HG02678 (cell line): ENCODE results near the gene APOA4.
"Not testable (repeated sequence)": the region's sequence is repeated elsewhere in the genome, so short reads cannot be mapped to it uniquely, and the experiment has no call there.

ENCODE experiments used
- ATAC-seq: cut with Tn5 transposase; IDR thresholded peaks from one replicate; pipeline ENCODE4 v1.9.1; 2021; ENCODE audit warnings: mild to moderate bottlenecking, moderate library complexity; ENCODE audit not compliant: unreplicated experiment

Gene APOA4

DNA sequence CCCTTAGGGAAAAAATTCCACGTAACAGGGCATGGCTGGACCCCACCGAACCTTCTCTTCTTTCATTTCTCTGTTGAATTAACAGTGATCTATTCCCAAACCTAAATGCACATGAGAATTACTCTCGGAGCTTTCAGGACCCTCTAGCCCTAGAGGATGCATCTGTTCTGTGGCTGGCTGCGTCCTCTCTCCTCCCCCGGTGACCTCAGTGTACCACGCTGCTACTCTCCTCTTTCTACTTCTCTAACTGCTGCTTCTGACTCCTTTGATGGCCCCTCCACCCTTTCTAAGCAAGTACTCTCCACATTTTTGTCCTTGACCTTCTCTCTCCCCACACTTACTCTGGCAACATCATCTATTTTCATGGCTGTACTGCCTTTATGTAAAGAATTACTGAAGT lies 26.4 kb upstream of the APOA4 start:
- ATAC-seq, result no peak

GRCh38 chr11:116849060-116849459 lies 26.0 kb upstream of the APOA4 start:
- no peak for ATAC-seq

GRCh38 chr11:116847612-116848011 lies 24.5 kb upstream of the APOA4 start:
- ATAC-seq, result no peak

DNA sequence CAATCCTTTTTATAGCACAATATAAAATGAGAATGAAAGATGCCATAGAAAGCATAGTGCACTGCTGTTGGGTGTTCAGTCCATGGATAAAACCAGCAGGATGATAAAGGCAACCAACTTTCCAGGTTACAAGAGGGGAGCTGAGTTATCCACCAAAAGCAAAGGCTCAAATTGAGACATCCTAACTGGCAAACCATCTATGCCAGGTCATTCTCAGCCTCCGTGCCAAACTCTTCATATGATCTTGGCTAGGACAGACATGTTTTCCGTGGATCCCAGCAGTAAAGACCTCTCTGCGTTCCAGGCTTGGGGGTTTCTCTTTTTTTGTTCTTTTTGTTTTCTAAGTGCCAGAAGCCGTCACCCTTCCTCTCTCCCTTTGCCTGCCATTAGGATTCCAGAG lies 21.6 kb upstream of the APOA4 start:
- ATAC-seq, result no peak

DNA sequence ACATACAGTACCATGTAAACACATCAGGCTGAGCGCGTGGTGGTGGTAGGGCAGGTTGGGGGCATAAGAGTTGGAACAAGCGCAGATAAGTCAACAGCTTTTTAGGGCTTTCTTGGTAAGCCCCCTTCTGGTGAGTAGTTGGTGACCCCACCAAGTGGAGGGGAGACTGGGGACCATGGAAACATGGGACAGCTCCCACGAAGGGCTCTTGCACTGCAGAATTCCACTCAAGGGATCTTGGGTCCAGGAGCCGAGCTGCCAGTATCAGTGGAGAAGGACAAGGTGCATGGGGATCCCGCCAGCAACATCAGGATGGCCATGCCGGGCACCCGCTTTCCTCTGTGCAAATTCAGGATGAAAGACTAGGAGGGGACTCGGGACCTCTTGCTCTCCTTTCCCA lies 20.6 kb upstream of the APOA4 start:
- no peak for ATAC-seq

DNA sequence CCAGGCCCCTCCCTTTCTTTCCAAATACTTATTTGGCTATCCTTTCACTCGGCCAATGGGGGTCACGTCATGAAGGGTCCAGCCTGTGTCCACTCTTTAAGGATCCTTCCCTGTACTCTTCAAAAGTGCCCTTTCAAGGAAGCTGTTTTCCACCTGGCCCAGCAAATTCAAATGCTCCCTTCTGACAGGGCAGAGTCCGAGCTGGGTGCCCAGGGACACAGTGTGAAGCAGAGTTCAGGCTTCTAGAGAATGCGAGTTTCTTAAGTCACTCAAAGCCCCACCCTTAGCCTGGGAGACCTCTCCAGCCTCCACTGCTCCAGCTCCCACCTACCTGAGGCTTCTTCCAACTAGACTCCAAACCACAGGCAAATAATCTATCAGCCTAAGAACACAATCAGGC lies 19.8 kb upstream of the APOA4 start:
- no peak for ATAC-seq

GRCh38 chr11:116842117-116842516 lies 19.0 kb upstream of the APOA4 start:
- ATAC-seq, result no peak

- no peak for ATAC-seq
These were observed 17.7 kb upstream of the APOA4 start for GRCh38 chr11:116840746-116841296.

GRCh38 chr11:116840224-116840745 lies 17.2 kb upstream of the APOA4 start:
- no peak for ATAC-seq

- no peak for ATAC-seq
These were observed 15.4 kb upstream of the APOA4 start for GRCh38 chr11:116838321-116839084.

GRCh38 chr11:116837231-116838091 lies 14.4 kb upstream of the APOA4 start, which contains the start of gene APOA1:
Gene APOA1 (minus strand): TSS chr11:116837622. CDS start chr11:116837387, 235 bp downstream.
- ATAC-seq, result no peak

- ATAC-seq, result no peak
These were observed 13.5 kb upstream of the APOA4 start for GRCh38 chr11:116836632-116836991.

GRCh38 chr11:116835791-116836631 lies 12.9 kb upstream of the APOA4 start:
- ATAC-seq, result peak; percentile 81

DNA sequence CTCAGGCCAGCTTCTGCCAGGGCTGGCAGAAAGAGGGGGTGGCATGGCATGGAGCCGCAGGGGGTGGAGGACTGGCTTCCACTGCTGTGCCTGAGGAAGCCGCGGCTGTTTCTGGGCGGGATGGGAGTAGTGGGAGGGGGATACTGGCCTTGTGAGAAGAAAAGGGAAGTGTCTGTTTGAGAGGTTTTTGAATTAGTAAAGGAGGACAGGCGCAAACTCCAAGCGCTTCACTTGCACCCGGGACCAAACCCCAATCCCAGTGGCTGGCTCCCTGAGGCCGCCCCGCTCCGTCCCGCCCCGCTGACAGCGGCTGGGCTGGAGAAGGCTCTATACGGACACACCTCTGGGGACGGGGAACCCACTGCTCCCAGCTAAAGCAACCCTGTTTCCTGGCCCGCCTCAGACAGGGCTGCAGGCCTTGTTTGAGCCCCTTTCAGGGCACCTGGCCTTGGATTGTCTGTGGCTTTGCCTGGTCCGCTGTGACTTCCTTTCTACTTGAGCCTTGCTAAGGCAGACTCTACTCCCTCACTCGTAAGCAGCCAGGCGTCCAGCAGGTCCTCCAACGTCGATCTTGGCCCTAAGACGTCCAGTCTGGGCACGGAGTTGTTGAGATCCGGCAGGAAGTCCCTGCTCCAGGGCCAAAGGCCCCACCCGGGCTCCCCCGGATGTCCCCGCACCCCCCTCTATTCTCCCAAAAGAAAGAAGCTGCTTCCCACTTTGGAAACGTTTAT lies 12.1 kb upstream of the APOA4 start:
- no peak for ATAC-seq

- not testable (repeated sequence) for ATAC-seq
These were observed 11.5 kb upstream of the APOA4 start for GRCh38 chr11:116834535-116835041.

DNA sequence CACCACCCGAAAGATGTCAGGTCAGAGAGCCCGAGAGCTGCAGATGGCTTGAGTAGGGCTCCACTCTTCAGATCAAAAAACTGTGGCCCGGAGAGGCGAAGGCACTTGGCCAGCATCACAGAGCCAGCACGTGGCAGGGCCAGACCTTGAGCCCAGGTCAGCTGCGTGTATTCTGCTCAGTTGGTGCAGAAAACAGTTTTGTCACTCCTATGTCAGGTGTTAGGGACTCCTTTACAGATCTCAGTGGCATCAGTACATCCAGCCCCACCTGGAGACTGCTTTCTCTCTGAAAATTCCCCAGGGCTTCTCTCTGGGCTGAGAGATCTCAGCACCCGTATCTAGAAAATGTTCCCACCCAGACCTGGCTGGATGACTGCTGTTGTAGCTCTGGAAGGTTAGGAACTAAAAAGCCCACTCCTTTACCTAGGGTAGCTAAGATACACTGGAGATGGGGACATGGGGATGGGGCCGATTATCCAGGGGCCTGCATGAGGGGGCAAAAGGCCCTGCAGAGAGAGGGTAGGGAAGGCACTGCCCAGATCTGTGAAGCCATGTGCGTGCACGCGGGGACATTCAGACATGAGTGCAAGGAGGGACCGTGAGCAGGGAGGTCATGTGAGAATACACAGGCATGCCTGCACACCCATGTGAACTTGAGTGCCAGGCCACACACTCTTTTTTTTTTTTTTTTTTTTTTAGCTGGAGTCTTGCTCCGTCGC lies 10.9 kb upstream of the APOA4 start:
- ATAC-seq, result no peak

GRCh38 chr11:116833491-116833815 lies 10.3 kb upstream of the APOA4 start:
- ATAC-seq, result no peak

- no peak for ATAC-seq
These were observed 9.5 kb upstream of the APOA4 start for GRCh38 chr11:116832350-116833290.
